Fibroblast of lung (primary cell): Measurements from ENCODE around the gene NEUROD1. TPM values are rescaled to one million over a fixed set of nuclear protein-coding genes. Genes with fewer than 3 reads are reported as not detected.

Experiments used
- DNase-seq, 2 donors: peaks; one replicate each; pipeline versions ENCODE4 v3.0.0 to v3.0.0-alpha.2; 2010; ENCODE audit warnings: low read depth in 2 of 2
- H2AFZ ChIP-seq: 2 replicates; pipeline ENCODE4 v1.5.1; 2012; ENCODE audit warnings: low read length, control low read depth, inconsistent platforms
- H3K27ac ChIP-seq: 2 replicates; pipeline ENCODE4 v1.5.1; 2011; ENCODE audit warnings: low read length, control low read depth; ENCODE audit not compliant: insufficient read depth
- H3K27me3 ChIP-seq: 2 replicates; pipeline ENCODE4 v1.5.1; 2011; ENCODE audit warnings: mild to moderate bottlenecking, low read length; ENCODE audit not compliant: control insufficient read depth, insufficient read depth
- H3K36me3 ChIP-seq: 2 replicates; pipeline ENCODE4 v1.5.1; 2011; ENCODE audit warnings: low read length; ENCODE audit not compliant: control insufficient read depth, insufficient read depth
- H3K4me1 ChIP-seq: 2 replicates; pipeline ENCODE4 v1.5.1; 2011; ENCODE audit warnings: low read length; ENCODE audit not compliant: control insufficient read depth, insufficient read depth; ENCODE audit errors: extremely low read depth
- H3K4me2 ChIP-seq: 2 replicates; pipeline ENCODE4 v1.5.1; 2011; ENCODE audit warnings: low read length, control low read depth; ENCODE audit not compliant: insufficient read depth; ENCODE audit errors: extremely low read depth
- H3K4me3 ChIP-seq, 4 experiments: fragments of 200-600 bp in 1 of 4; sonication (generic) in 1 of 4; replicated peaks in 1 of 4; 2 replicates each; pipeline ENCODE4 v1.5.1; 2011 to 2016; ENCODE audit warnings: low read length in 4 of 4, low read depth in 3 of 4, mild to moderate bottlenecking in 3 of 4, control low read depth in 2 of 4, inconsistent platforms in 1 of 4, mixed read lengths in 1 of 4; ENCODE audit not compliant: insufficient read depth in 1 of 4; ENCODE audit errors: control extremely low read depth in 1 of 4
- H3K79me2 ChIP-seq: 2 replicates; pipeline ENCODE4 v1.5.1; 2012; ENCODE audit warnings: mild to moderate bottlenecking, low read length, inconsistent platforms; ENCODE audit not compliant: control insufficient read depth, insufficient read depth
- H3K9ac ChIP-seq: 2 replicates; pipeline ENCODE4 v1.5.1; 2011; ENCODE audit warnings: mild to moderate bottlenecking, low read length, control low read depth; ENCODE audit not compliant: insufficient read depth
- H3K9me3 ChIP-seq: 2 replicates; pipeline ENCODE4 v1.5.1; 2012; ENCODE audit warnings: low read depth, low read length; ENCODE audit not compliant: control insufficient read depth, insufficient read depth
- H4K20me1 ChIP-seq: 2 replicates; pipeline ENCODE4 v1.5.1; 2011; ENCODE audit warnings: low read length; ENCODE audit not compliant: control insufficient read depth, insufficient read depth; ENCODE audit errors: extremely low read depth
- EZH2 ChIP-seq: IDR thresholded peaks from 2 replicates; pipeline ENCODE4 v1.5.1; 2012; ENCODE audit warnings: low read length, control low read depth, mild to moderate bottlenecking; ENCODE audit errors: missing control alignments
- polyA plus RNA-seq, 2 donors: library from polyadenylated mRNA; depleted of rRNA in 1 of 2; stranded (reverse) in 1 of 2; unstranded in 1 of 2; fragments of >200 nt; gene quantifications; 2 replicates each; pipeline ENCODE4 v1.2.1, GENCODE V29; 2011 to 2012; ENCODE audit warnings: missing spikeins in 1 of 2
- total RNA-seq: library from RNA; depleted of rRNA; stranded (reverse); fragments of >200 nt; gene quantifications from 2 replicates; pipeline ENCODE4 v1.2.1, GENCODE V29; 2014
- TF ChIP-seq, protein P1 (sequence below), 2 donors: IDR thresholded peaks in 1 of 2; conservative IDR thresholded peaks in 1 of 2; 1 replicate in 1 of 2; 2 replicates in 1 of 2; pipeline ENCODE4 v1.5.1; 2011 to 2012; ENCODE audit warnings: low read length in 2 of 2, control low read depth in 1 of 2, inconsistent platforms in 1 of 2, low read depth in 1 of 2, mild to moderate bottlenecking in 1 of 2

NEUROD1 gene
- total and polyA plus RNA-seq, 2 donors (not counting 1 experiment from before 2014, with no cell fraction given): not detected

DNA sequence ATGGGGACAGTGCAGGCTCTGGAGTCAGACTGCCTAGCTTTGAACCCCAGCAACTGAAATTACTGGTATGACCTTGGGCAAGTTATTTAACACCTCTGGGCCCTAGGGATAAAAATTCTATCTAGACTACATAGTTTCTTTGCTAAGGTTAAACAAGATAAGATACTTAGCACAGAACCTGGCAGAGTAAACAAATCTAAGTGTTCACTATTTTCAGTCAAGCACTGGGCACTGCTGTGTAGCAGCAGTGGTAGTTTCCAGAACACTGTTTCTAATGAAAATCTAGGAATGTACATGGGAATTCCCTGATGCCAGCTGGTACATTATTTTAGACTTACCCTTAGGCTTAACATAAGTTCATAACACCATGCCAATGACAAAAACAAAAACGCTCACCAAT lies 40.6 kb downstream of the NEUROD1 start:
- Histone ChIP-seq H4K20me1 (no peaks in the 10 kb centered on the region), H3K4me1 (no peaks in the 10 kb centered on the region), H3K79me2 (no peaks in the 10 kb centered on the region), H2AFZ (no peak overlapping the region), H3K4me2 (no peak overlapping the region), H3K36me3 (no peaks in the 10 kb centered on the region), H3K27ac (no peak overlapping the region), H3K4me3 (no peak overlapping the region), H3K27me3 (peaks cover 7% of the 10 kb centered on the region), H3K9ac (no peak overlapping the region), H3K9me3 (no peaks in the 10 kb centered on the region)
- TF ChIP-seq EZH2: no peak
- TF ChIP-seq, protein P1, sequence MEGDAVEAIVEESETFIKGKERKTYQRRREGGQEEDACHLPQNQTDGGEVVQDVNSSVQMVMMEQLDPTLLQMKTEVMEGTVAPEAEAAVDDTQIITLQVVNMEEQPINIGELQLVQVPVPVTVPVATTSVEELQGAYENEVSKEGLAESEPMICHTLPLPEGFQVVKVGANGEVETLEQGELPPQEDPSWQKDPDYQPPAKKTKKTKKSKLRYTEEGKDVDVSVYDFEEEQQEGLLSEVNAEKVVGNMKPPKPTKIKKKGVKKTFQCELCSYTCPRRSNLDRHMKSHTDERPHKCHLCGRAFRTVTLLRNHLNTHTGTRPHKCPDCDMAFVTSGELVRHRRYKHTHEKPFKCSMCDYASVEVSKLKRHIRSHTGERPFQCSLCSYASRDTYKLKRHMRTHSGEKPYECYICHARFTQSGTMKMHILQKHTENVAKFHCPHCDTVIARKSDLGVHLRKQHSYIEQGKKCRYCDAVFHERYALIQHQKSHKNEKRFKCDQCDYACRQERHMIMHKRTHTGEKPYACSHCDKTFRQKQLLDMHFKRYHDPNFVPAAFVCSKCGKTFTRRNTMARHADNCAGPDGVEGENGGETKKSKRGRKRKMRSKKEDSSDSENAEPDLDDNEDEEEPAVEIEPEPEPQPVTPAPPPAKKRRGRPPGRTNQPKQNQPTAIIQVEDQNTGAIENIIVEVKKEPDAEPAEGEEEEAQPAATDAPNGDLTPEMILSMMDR (conservative IDR thresholded peaks at IDR 0.05 in 1 of 2, IDR thresholded peaks at IDR 0.05 in 1 of 2; ENCODE audit: low read depth in 1 of 2, low read length in 2 of 2): no peak
- DNase-seq: no peak

DNA sequence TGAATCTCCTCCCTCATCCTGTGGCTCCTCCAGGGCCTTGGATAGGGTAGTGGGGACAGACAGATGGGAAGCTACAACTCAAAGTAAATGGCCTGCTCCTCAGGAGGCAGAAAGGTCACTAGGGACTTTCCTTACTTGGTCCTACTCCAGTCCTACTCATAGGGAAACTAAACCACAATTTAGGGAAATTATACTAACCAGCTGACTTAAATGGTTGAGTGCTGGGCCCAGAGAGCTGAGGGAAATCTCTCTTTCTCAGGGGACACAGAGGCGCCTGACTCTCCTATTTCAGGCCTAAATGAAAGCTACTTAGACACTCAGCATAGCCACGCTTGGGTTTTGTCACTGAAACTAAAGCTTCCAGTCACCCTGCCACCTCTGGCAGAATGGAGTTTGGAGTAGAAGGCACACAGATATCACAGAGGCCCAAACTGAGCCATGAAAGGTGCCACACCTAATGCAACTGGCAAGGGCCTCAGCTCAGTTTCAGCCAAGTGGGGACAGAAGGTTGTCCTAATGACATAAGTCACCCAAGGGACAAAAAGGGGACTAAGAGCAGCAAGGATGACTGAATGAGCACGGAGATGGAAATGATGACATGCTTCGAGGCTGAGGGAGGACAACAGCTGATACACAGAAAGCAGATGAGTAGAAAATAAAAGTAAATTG lies 47.5 kb downstream of the NEUROD1 start:
- Histone ChIP-seq H4K20me1 (no peaks in the 10 kb centered on the region), H3K79me2 (no peaks in the 10 kb centered on the region), H3K4me1 (no peaks in the 10 kb centered on the region), H3K36me3 (no peaks in the 10 kb centered on the region), H3K27me3 (no peaks in the 10 kb centered on the region), H3K9me3 (no peaks in the 10 kb centered on the region), H3K4me2 (no peak overlapping the region), H3K4me3 (no peak overlapping the region), H3K27ac (no peak overlapping the region), H2AFZ (no peak overlapping the region), H3K9ac (no peak overlapping the region)
- DNase-seq: no peak
- TF ChIP-seq, protein P1 (conservative IDR thresholded peaks at IDR 0.05 in 1 of 2, IDR thresholded peaks at IDR 0.05 in 1 of 2; ENCODE audit: low read depth in 1 of 2, low read length in 2 of 2): no peak
- TF ChIP-seq EZH2: no peak

DNA sequence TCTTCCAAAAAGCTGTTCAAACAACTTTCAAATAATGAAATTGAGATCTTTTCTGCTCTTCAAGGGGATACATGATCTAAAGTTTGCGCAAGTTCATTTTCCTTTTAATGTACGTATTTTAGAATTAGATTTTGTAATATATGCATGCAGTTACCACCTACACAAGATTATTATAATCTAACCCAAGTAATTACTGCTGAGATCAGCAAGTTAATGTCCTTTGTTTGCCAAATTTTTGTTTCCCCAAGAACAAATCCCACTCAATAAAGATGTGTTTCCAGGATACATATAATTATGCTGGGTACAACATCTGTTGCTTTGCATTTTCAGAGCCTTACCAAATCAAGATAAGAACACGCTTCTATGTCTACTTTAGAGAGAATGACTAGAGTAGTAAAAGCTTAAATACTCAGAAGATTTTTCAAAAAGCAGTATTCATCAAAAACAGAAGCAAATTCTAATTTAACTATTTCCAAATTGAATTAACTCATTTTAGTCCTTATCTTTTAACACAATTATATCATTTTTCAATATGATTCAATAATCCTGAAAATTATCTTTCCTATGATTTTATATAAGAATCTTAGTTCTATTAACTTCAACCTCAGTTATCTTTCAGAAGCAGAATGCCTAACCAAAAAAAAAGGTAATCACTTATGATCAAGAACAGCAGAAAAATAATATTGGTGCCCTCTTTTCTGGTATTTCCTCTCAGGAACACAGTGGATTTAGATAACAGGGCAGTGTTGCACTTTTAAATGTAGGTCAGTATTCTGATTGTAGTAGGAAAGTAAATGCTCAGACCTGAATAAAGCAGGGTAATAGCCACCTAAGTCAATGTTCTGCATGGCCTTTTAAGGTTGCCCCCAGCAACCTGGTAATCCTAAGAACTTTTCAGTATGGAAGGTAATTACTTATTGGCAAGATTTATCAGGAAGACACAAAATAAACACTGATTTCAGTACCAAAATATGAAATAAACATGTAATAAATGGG lies 51.4 kb downstream of the NEUROD1 start:
- Histone ChIP-seq H3K27ac (no peak overlapping the region), H3K79me2 (no peaks in the 10 kb centered on the region), H3K9me3 (no peaks in the 10 kb centered on the region), H3K4me1 (no peaks in the 10 kb centered on the region), H3K4me3 (no peak overlapping the region), H3K4me2 (no peak overlapping the region), H3K27me3 (peaks cover 3% of the 10 kb centered on the region), H3K9ac (no peak overlapping the region), H4K20me1 (peaks cover 1% of the 10 kb centered on the region), H3K36me3 (no peaks in the 10 kb centered on the region), H2AFZ (no peak overlapping the region)
- DNase-seq: no peak
- no peak for TF ChIP-seq EZH2
- TF ChIP-seq, protein P1 (conservative IDR thresholded peaks at IDR 0.05 in 1 of 2, IDR thresholded peaks at IDR 0.05 in 1 of 2; ENCODE audit: low read depth in 1 of 2, low read length in 2 of 2): no peak
